Lung (tissue), 12 donors: ENCODE data around the gene AGBL4. TPM values are rescaled to one million over a fixed set of nuclear protein-coding genes. Genes with fewer than 3 reads are reported as not detected.

ENCODE experiments used
- ATAC-seq: fragments of 200-7000 bp; cut with Tn5 transposase; one replicate; pipeline ENCODE4 v1.9.1; 2020; ENCODE audit warnings: moderate number of reproducible peaks; ENCODE audit not compliant: insufficient read depth, low FRiP score
- DNase-seq, 3 donors: peaks; one replicate each; pipeline ENCODE4 v3.0.0-alpha.2; 2013 to 2017
- H3K27ac ChIP-seq, 2 donors: one replicate each; pipeline ENCODE4 v1.5.1; 2013; ENCODE audit warnings: mild to moderate bottlenecking in 2 of 2, moderate library complexity in 2 of 2, control low read depth in 1 of 2, inconsistent platforms in 1 of 2, low read depth in 1 of 2, low read length in 1 of 2
- H3K27me3 ChIP-seq, 3 donors: one replicate each; pipeline ENCODE4 v1.5.1; 2013; ENCODE audit warnings: low read length in 2 of 3; ENCODE audit not compliant: control insufficient read depth in 3 of 3, insufficient read depth in 3 of 3
- H3K36me3 ChIP-seq, 4 donors: one replicate each; pipeline ENCODE4 v1.5.1; 2013; ENCODE audit warnings: low read length in 4 of 4, mild to moderate bottlenecking in 1 of 4, moderate library complexity in 1 of 4; ENCODE audit not compliant: control insufficient read depth in 4 of 4, insufficient read depth in 4 of 4
- H3K4me1 ChIP-seq, 5 donors: one replicate each; pipeline ENCODE4 v1.5.1; 2013; ENCODE audit warnings: low read length in 5 of 5, mild to moderate bottlenecking in 2 of 5, moderate library complexity in 1 of 5; ENCODE audit not compliant: control insufficient read depth in 5 of 5, insufficient read depth in 5 of 5
- H3K4me3 ChIP-seq: one replicate; pipeline ENCODE4 v1.5.1; 2013; ENCODE audit warnings: mild to moderate bottlenecking, control low read depth, moderate library complexity
- H3K9ac ChIP-seq, 2 donors: one replicate each; pipeline ENCODE4 v1.5.1; 2013; ENCODE audit warnings: low read length in 2 of 2, control low read depth in 1 of 2; ENCODE audit not compliant: insufficient read depth in 1 of 2
- H3K9me3 ChIP-seq, 4 donors: one replicate each; pipeline ENCODE4 v1.5.1; 2013; ENCODE audit warnings: low read length in 3 of 4, mild to moderate bottlenecking in 1 of 4, moderate library complexity in 1 of 4; ENCODE audit not compliant: control insufficient read depth in 4 of 4, insufficient read depth in 3 of 4
- CTCF ChIP-seq: IDR thresholded peaks from 2 replicates; pipeline ENCODE4 v1.5.1; 2012; ENCODE audit warnings: mild to moderate bottlenecking; ENCODE audit errors: control extremely low read depth, extremely low read depth
- WGBS, 2 donors: extraction: QIAGEN DNeasy Blood & Tissue Kit; methylation state at CpG; one replicate each; pipeline ENCODE4 v1.1.7; 2013; 5-methylcytosine and 5-hydroxymethylcytosine counted together
- polyA plus RNA-seq, 2 donors: library from polyadenylated mRNA; stranded (reverse); fragments of 200-250 nt; gene quantifications; one replicate each; pipeline ENCODE4 v1.2.1, GENCODE V29; 2013
- total RNA-seq, 2 donors: library from RNA; depleted of rRNA in 1 of 2; stranded (reverse); fragments of >200 nt in 1 of 2; gene quantifications; one replicate each; pipeline ENCODE4 v1.2.1, GENCODE V29; 2014 to 2021
- donor health status: control.
- donor health status: control.
- donor health status: Bipolar disorder and iron deficiency.
- donor health status: healthy.
- donor health status: DM: yes; HTN: yes; CAD: no.

The AGBL4 gene
- total and polyA plus RNA-seq, 4 donors = 0.24 to 7.5 (median 2.6) TPM

GRCh38 chr1:48725341-48726046 is 1298.3 kb downstream of the AGBL4 start:
- Histone ChIP-seq H3K9me3 (no peaks in the 10 kb centered on the region), H3K36me3 (peaks cover 0 to 12% (median 2%) of the 10 kb centered on the region in 4 donors), H3K27ac (no peak overlapping the region), H3K4me3 (no peak overlapping the region), H3K9ac (no peak overlapping the region), H3K27me3 (no peaks in the 10 kb centered on the region), H3K4me1 (no peaks in the 10 kb centered on the region)
- DNase-seq (no peak), ATAC-seq (no peak)
- no peak for TF ChIP-seq CTCF
- WGBS, 2 donors = 87 to 94% methylated on average over 5 of the region's 5 CpGs

- H3K9ac ChIP-seq = no peak overlapping the region
- no peaks in the 10 kb centered on the region for H3K9me3 ChIP-seq
- TF ChIP-seq CTCF = no peak
- DNase-seq (no peak), ATAC-seq (no peak)
- H3K36me3 ChIP-seq = no peaks in the 10 kb centered on the region
- peaks cover 0 to 16% (median 0%) of the 10 kb centered on the region in 5 donors for H3K4me1 ChIP-seq
- H3K27me3 ChIP-seq = no peaks in the 10 kb centered on the region
- H3K27ac ChIP-seq = no peak overlapping the region
- no peak overlapping the region for H3K4me3 ChIP-seq
Observed at GRCh38 chr1:48720929-48721328, 1302.8 kb downstream of the AGBL4 start.

- DNase-seq = no peak
- 57 to 79% methylated on average over 4 of the region's 4 CpGs for WGBS, 2 donors
- Histone ChIP-seq H3K4me1 (peaks cover 0 to 16% (median 0%) of the 10 kb centered on the region in 5 donors), H3K27me3 (no peaks in the 10 kb centered on the region), H3K9me3 (no peaks in the 10 kb centered on the region), H3K36me3 (no peaks in the 10 kb centered on the region), H3K9ac (no peak overlapping the region), H3K4me3 (no peak overlapping the region), H3K27ac (no peak overlapping the region)
- no peak for TF ChIP-seq CTCF
- ATAC-seq = no peak
Observed at GRCh38 chr1:48718705-48719104, 1305.0 kb downstream of the AGBL4 start.
